ENCODE measurements around the gene PRR29.

DNA sequence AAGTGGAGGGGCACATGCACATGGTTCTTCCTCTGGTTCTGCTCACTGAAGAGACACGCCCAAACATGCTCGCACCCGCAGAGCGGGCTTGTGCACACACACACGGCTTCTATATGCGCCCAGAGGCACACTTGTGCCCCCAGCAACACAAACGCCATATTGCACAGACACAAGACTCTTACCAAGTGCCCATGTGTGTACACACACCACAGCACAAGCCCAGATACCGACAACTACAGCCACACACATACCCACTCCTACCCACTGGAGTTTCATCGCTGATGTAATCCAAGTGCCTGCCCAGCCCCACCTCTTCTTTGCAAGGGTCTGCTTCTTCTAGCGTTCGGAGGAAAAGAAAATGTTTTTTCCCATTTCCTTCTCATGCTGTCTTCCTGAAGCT is 6.5 kb upstream of the PRR29 start:
- TF ChIP-seq POLR2AphosphoS5 (IDR thresholded peaks at IDR 0.05; ENCODE audit: low read depth, low read length) (no peak), POLR2A (IDR thresholded peaks at IDR 0.05; ENCODE audit: low read depth, low read length) (no peak)
